ENCODE results near the gene TPM4. TPM values are rescaled to one million over a fixed set of nuclear protein-coding genes. Genes with fewer than 3 reads are reported as not detected.

The TPM4 gene
- total RNA-seq, 1 donor = 1,233 TPM

- H3K36me3 ChIP-seq (ENCODE audit: insufficient read depth, low read length) = peaks cover 100% of the 10 kb centered on the region
- H3K27me3 ChIP-seq (ENCODE audit: insufficient read depth, low read length) = no peaks in the 10 kb centered on the region
- H4K20me1 ChIP-seq (ENCODE audit: insufficient read depth, low read length) = peaks cover 79% of the 10 kb centered on the region
- H2AFZ ChIP-seq (ENCODE audit: low read length) = no peak overlapping the region
- no peak for DNase-seq (ENCODE audit: insufficient read length, low spot score, missing footprints)
- no peak overlapping the region for H3K4me2 ChIP-seq (ENCODE audit: insufficient read depth, low read length)
- peaks cover 96% of the 10 kb centered on the region for H3K79me2 ChIP-seq (ENCODE audit: insufficient read depth, low read length)
- H3K4me3 ChIP-seq (ENCODE audit: insufficient read depth, low read length) = no peak overlapping the region
- H3K9me3 ChIP-seq (ENCODE audit: low read depth, low read length) = no peaks in the 10 kb centered on the region
- H3K27ac ChIP-seq (ENCODE audit: low read depth, low read length) = no peak overlapping the region
- H3K4me1 ChIP-seq (ENCODE audit: insufficient read depth, low read length) = peaks cover 6% of the 10 kb centered on the region
- TF ChIP-seq CTCF (IDR thresholded peaks at IDR 0.05; ENCODE audit: extremely low read depth, low read depth, low read length) = no peak
Observed at GRCh38 chr19:16087940-16088339, 11.6 kb downstream of the TPM4 start.

DNA sequence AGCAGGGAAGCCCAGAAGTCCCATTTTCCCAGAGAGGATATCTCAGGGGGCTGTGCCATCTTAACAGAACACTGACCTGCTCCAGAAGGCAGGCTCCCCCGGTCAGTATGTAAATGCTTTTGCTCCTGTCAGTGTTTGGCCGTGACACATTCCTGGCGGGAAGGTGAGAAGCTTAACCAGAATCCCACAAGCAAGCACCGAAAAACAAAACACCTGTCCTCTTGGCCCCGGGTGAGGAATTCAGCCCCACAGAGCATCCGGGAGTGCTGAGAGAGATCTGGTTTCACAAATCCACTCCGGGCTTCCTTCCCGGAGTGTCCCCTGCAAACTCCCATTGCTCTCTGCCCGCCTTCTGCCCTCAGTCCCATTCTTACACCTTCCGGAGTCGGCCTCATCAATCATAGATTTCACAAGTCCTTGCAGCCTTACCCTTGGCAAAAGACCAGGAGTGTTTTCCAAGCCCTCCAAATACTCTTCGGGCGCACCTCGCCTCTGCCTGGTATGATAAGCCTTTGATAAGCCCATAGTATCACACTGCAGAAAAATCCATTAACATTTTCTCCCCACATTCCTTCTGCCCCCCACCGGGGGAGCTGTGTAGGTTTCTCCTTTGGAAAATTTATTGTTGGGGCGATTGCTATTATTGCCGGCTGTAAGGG lies 12.2 kb downstream of the TPM4 start:
- no peak overlapping the region for H3K4me2 ChIP-seq (ENCODE audit: insufficient read depth, low read length)
- TF ChIP-seq CTCF (IDR thresholded peaks at IDR 0.05; ENCODE audit: extremely low read depth, low read depth, low read length) = peak; percentile 38
- no peaks in the 10 kb centered on the region for H3K9me3 ChIP-seq (ENCODE audit: low read depth, low read length)
- H2AFZ ChIP-seq (ENCODE audit: low read length) = no peak overlapping the region
- H4K20me1 ChIP-seq (ENCODE audit: insufficient read depth, low read length) = peaks cover 75% of the 10 kb centered on the region
- H3K4me3 ChIP-seq (ENCODE audit: insufficient read depth, low read length) = no peak overlapping the region
- H3K79me2 ChIP-seq (ENCODE audit: insufficient read depth, low read length) = peaks cover 91% of the 10 kb centered on the region
- no peak for DNase-seq (ENCODE audit: insufficient read length, low spot score, missing footprints)
- no peaks in the 10 kb centered on the region for H3K27me3 ChIP-seq (ENCODE audit: insufficient read depth, low read length)
- peak overlapping the region; percentile 37 for H3K27ac ChIP-seq (ENCODE audit: low read depth, low read length)
- peaks cover 11% of the 10 kb centered on the region for H3K4me1 ChIP-seq (ENCODE audit: insufficient read depth, low read length)
- peaks cover 100% of the 10 kb centered on the region for H3K36me3 ChIP-seq (ENCODE audit: insufficient read depth, low read length)

DNA sequence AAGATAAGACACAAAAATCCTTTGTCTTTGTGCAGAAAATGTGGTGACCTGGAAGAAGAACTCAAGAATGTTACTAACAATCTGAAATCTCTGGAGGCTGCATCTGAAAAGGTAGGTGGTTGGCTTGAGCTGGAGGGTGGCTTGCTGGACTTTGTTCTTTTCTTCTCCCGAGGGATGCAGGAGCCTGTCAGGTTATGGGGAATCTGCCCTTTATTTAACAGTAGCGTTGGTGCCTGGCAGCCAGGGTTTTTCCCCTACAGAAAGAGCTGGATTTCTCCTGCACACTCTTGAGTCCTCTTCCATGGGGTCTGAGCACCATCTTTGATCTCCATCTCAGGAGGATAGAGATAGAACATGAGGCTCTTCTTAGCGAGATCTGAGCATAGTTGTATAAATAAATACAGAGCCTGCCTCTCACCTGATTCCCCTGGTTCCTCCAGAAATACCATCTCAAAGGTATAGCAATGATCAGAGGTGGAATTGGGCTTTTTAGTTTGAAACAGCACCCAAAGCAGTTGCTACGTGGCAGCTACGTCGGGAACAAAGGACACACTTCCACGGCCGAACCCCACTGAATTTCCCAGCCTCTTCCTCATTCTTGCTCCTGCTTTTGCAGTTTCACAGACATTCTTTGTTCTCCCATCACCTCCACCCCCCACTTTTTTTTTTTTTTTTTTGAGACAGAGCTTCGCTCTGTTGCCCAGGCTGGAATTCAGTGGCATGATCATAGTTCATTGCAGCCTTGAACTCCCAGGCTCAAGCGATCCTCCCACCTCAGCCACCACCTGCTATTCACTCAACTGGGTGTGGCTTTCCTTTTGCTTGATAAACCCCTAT lies 12.9 kb downstream of the TPM4 start:
- DNase-seq (ENCODE audit: insufficient read length, low spot score, missing footprints) = no peak
- Histone ChIP-seq H3K36me3 (ENCODE audit: insufficient read depth, low read length) (peaks cover 100% of the 10 kb centered on the region), H3K4me1 (ENCODE audit: insufficient read depth, low read length) (peaks cover 17% of the 10 kb centered on the region), H3K79me2 (ENCODE audit: insufficient read depth, low read length) (peaks cover 84% of the 10 kb centered on the region), H3K4me3 (ENCODE audit: insufficient read depth, low read length) (no peak overlapping the region), H3K27ac (ENCODE audit: low read depth, low read length) (peak overlapping the region; percentile 25), H3K9me3 (ENCODE audit: low read depth, low read length) (no peaks in the 10 kb centered on the region), H3K27me3 (ENCODE audit: insufficient read depth, low read length) (no peaks in the 10 kb centered on the region), H4K20me1 (ENCODE audit: insufficient read depth, low read length) (peaks cover 67% of the 10 kb centered on the region), H2AFZ (ENCODE audit: low read length) (no peak overlapping the region), H3K4me2 (ENCODE audit: insufficient read depth, low read length) (no peak overlapping the region)
- no peak for TF ChIP-seq CTCF (IDR thresholded peaks at IDR 0.05; ENCODE audit: extremely low read depth, low read depth, low read length)
